HL-60 (cell line): Measurements from ENCODE around the gene TRAFD1.

Experiments
- POLR2AphosphoS5 ChIP-seq: IDR thresholded peaks from 2 replicates; pipeline ENCODE4 v1.6.1; 2012; ENCODE audit warnings: low read depth
- SPI1 ChIP-seq: IDR thresholded peaks from 2 replicates; pipeline ENCODE4 v1.6.1; 2012; ENCODE audit warnings: low read depth, mild to moderate bottlenecking, borderline replicate concordance

DNA sequence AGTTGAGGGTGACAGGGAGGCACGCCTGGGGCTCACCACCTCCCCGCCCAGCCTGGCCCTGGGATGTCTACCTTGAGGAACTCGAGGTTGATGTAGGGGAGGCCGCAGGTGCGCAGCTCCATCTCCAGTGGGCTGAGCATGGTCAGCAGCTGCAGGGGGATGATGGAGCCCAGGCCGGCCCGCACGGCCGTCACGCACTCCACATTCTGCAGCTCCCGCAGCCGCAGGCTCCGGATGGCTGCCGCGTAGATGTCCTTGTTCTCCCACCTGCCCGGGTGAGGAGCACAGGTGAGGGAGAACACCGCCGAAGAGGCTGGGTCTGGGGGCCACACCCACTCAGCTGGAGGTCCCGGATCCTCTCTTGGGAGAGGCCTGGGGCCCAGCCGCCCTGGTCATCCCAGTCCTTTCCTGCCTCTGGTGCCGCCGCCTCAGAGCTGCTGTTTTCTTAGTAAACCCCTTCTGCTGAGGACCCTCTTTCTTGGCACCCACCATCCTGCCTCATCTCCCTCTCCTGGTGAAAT is 38.2 kb downstream of the TRAFD1 start:
- TF ChIP-seq POLR2AphosphoS5 (no peak), SPI1 (no peak)
